Stimulated activated CD4-positive, alpha-beta T cell treated with anti-CD3 and anti-CD28 coated beads, Interleukin-12 subunit alpha, Interleukin-12 subunit beta, amount 100 ng/mL, for 24 hours (primary cell): ENCODE data around the gene LMAN2.
"Not testable (repeated sequence)": the region's sequence is repeated elsewhere in the genome, so short reads cannot be mapped to it uniquely, and the experiment has no call there.

Source experiments
- DNase-seq, 2 experiments: peaks; one replicate each; pipeline ENCODE4 v3.0.0-alpha.2; 2020; ENCODE audit warnings: low read depth in 2 of 2

Gene LMAN2

DNA sequence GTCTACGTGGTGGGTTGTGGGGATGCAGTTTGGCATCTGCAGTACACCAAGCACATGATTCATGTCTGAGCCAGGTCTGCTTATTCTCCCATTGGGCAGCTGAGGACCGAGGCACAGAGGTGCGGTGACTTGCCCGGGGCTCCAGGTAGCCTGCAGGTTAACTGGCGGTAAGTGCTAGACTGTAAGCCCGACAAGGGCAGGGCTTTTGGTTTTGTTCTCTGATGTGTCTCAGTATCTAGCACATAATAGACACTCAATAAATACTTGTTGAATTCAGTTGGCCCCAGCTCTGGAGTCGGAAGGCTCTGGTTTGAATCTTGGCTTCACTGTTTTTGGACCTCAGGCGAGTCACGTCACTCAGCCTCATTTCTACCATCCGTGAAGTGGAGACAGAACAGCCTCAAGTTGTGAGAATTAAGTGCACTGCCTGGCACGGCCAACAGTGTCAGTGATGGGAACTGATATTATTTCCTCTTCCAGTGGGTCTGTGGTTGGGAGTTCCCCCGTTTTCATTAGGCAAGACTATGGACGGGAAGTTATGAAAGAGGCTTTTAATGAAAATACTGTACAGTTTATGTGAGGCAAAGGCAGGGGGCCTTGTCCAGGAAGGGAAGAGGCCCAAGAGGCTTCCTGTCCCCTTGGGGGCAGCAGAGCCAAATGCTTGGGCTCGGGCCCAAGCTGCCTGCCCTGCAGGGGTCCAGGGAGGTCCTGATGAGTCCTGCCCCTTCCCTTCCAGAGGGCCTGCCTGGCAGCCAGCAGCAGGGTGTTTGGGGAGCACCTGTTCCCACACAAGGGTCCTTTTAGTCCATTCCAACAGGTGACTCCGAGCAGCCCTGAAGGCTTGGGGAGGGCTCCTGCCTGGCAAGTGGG is 44.6 kb downstream of the LMAN2 start:
- DNase-seq, result no peak

DNA sequence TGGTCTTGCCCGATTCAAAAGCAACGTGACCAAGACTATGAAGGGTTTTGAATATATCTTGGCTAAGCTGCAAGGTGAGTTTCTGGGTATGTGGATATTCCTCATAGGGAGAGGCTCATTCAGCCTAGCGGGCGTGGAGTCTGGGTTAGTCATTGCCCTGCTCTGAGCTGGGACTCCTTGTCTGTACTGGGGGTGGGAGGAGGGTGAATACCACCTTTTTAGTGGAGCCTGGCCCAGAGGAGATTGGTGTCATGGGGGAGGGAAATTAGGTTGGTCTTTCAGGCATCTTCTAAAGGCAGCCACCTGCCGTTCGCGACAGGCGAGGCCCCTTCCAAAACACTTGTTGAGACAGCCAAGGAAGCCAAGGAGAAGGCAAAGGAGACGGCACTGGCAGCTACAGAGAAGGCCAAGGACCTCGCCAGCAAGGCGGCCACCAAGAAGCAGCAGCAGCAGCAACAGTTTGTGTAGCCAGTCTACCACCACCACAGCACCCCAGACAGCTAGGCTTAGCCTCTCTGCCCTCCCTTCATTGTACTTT is 45.3 kb downstream of the LMAN2 start:
- DNase-seq, result not testable (repeated sequence)

DNA sequence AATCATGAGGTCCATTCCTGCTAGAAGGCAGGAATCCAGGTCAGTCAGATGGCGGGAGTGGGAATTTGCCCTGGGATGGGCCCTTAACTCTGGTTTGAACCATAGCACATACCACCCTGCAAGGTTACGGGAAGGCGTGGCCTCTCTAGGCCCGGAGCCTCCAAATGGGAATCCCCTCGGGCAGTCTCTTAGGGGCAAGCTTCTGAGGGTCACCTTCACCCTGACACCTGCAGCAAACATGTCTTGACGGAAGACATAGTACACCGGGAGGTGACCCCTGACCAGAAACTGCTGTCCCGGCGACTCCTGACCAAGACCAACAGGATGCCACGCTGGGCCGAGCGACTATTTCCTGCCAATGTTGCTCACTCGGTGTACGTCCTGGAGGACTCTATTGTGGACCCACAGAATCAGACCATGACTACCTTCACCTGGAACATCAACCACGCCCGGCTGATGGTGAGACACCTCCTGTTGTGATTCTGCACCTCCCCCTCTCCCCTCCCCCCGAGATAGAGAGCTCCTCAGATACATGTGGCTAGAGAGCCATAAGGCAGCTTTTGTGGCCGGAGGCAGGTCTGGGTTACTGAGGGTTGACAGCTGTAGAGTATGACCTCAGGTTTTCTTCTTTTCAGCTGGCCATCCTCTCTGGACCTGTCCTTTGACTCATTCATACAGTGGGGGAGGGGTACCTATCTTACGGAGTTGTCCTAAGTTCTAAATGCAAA is 46.9 kb downstream of the LMAN2 start:
- DNase-seq, result no peak

DNA sequence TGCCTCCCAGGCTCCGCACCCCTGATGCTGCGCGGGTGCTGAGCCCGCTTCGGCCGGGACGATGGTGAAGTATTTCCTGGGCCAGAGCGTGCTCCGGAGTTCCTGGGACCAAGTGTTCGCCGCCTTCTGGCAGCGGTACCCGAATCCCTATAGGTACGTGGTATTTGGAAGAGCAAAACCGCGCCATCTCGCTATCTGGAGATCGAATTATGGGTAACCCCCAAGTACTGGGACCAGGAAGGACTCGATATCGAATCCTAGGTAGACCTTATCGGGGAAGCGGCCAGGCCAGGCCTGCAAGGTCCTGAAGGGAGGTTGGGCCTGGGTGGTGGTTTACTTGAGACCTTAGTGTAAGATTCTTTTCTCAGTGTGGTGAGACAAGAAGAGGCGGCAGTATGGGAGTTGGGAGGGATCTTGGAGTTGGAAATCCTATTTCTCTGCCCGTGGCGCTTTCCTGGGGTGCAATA is 47.5 kb downstream of the LMAN2 start:
- no peak for DNase-seq

DNA sequence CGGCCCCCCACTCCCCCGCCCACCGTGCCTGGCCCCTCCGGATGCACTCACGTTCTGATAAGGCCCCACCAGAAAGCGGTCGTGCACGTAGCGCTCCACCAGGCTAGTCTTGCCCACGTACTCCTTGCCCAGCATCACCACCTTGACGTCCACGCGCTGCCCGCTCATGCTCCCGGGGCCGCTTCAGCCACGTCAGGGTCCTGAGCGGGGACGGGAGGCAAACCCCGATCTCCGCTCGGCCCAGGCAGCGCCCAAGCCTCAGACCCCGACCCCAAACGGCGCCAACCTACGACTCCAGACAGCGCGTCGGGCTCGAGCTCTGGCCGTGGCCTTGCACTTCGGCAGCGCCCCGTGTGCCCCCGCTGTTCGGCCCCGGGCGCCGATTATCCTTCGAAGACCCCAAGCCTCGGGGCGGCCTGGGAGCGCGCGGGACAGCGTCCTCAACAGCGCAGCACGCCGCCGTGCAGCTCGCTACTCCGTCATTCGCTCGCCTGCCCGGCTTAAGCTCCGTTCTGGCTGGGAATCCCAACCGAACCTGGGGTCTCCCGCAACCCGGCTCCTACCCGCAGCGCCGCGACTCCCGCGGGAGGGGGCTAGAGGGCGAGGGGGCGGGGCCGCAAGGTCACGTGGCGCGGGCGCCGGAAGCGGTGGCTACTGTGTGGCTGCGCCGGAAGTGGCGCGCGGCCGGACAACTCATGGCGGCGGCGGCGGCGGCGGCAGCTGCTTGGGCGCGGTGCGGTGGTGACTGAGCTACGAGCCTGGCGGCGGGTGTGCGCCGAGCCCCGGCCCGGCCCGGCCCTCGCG is 48.1 kb downstream of the LMAN2 start, which contains the start of the genes PRELID1 and RAB24:
PRELID1 (plus strand) TSS at position 679 of the 804 bp plus-strand sequence. CDS start 187 bp downstream, outside the sequence.
RAB24 (minus strand) TSS at position 599 of the 804 bp plus-strand sequence; CDS start at position 168, 431 bp downstream.
- peak; percentile 76 to 85 for DNase-seq

DNA sequence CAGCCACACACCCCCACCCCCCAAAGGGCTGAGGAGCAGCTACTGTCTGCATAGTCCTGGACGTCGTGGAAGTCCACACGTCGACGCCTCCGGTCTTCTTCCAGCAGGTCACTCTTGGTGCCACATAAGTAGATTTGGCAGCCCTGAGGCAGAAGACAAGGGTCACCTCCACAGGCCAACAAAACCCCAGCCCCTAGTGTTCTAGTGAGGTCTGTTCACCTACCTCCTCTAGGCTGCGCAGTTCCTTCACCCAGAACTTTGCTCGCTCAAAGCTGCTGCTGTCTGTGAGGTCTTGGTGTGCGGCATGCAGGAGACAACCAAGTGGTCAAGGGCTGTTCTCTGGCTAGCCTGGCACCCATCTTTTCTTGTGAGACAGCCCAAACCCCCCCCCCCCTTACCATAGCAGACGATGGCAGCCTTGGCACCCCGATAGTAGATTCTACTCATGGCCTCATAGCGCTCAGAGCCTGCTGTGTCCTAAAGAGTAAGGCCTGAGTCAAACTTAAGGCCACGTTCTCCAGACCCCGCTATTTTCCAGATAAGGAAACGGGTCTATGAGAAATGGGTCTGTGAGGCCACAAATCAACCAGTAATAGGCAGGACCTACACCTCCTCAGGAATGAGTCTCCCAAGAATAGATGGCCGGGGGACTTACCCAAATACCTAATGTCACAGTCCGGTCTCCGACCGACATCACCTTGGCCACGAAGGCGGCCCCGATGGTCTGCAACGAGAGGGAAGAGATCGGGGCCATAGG is 48.9 kb downstream of the LMAN2 start:
- no peak for DNase-seq

DNA sequence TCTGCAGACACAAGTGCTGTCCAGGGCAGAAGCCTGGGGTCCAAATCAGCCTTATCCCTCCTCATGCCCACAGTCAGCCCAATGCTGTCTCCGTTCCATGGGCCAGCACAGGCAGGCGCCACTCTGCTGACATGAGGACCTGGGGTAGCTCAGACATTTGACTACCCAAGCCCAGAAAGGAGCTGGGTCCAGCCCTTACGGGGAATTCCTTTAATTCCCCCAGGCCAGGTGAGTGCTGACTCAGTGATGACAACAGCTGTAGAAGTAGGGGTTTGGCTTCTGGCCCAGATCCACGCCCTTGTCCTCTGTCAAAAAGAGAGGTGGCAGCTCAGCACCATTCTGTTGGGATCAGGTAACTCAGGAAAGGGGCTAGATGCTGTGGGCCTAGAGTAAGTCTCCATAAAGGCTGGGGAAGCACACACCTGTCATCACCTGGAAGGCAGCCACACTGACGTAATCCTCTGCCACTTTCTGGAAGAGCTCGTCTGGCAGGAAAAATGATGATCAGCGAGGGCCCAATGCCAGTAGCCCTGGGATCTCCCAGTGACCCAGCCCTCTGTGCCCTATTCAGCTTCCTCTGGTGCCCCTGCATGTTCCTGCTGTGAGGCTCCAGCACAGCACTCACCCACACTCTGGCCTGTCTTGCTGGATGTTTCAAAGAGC is 49.8 kb downstream of the LMAN2 start:
- no peak for DNase-seq

DNA sequence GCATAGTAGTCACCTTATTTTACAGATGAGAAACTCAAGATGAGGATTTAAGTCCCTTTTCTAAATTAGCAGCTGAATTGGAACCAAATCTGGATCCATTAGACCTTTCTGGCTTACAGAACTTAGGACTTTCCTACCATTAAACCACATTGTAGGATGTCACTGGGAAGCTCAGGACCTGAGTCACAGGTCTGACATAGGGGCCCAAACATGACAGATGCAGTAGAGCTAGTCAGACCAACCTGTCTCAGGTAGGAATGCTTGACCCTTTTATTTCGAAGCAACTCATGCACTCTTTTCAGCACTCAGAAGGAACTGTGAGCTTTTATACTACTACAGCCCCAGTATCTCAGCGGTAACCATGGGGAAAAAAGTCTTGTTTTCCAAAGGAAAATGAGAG is 50.5 kb downstream of the LMAN2 start:
- DNase-seq, result no peak

DNA sequence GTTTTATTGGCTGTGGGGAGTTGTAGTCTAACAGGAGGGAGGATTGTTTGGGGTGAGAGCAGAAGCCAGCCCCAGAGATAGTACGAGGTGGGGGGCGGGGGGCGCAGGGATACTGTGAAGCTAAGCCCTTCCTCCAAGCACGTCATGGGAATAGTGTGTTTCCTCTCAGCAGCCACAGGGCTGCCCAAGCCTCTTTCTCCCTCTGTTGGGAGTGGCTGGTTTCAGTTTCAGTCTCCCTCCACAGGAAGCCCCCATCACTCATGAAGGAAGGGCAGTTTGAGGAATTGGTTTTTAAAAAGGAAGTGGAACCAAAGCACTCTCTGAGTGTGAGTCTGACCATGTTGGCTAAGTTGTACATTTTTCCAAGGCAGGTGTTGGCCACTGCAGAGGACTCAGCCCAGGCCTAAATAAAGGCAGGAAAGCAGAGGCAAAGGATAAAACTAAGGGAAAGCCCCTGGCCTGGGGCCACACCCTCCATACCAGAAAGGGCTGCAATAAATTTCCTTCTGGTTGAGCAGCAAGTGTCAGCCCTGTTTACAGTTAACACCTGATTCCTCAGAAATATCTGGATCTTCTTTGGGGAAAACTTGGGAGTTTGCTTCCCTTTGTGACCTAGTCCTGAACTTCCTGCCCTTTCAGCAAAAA is 51.1 kb downstream of the LMAN2 start:
- DNase-seq, result no peak

DNA sequence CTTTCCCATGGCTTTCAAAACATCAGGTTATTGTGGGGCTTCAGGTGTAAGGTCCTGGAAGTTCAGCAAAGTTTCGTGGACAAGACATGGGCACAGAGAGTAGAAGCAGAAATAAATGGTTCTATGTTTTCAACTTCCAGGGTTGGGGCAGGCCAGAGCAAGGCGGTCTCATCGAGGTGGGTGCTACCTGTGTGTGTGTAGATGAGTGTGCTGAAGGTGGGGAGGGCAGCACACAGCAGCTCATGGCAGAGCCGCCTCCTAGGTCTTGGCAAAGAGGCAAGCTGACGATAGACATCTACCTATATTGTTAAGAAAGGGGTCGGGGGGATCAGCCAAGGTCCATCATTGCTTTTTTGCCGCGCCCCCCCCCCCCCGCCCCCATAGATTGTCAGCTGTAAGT is 51.8 kb downstream of the LMAN2 start:
- no peak for DNase-seq

DNA sequence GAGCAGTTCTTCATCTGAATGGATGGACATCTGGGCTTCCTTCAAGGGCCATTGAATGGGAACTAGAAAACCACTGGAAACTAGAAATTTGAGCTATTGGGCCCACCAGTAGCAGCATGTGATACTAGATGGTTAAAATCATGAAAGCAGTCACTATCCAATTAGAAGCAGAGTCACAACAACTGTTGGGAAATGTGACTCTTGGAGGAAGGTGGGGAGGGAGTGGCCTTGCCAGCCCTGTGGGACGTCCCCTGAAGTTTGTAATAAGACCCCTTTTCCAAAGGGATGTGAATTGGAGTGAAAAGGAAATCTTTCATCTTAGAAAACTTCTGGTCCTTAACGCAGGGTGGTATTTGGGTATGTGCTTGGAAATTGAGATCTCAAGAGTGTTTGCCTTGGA is 53.5 kb downstream of the LMAN2 start:
- no peak for DNase-seq

DNA sequence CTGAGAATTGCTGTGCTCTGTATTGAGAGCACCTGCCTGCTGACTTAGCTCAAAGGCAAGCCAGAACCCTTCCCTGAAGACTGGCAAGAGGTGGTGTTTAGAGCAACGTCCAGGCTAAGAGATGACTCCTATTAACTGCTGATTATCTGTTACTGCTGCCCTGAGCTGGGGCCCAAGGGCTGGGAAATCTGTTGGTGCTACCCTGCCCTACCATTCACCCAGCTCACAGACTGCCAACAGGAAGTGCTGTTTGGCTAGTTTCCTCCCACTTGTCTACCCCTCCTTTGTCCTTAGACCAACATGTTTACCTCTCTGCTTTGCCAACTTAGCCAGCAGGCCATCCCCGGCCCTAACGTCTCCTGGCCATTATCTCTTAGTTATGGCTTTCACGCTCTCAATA is 54.9 kb downstream of the LMAN2 start:
- DNase-seq, result no peak

DNA sequence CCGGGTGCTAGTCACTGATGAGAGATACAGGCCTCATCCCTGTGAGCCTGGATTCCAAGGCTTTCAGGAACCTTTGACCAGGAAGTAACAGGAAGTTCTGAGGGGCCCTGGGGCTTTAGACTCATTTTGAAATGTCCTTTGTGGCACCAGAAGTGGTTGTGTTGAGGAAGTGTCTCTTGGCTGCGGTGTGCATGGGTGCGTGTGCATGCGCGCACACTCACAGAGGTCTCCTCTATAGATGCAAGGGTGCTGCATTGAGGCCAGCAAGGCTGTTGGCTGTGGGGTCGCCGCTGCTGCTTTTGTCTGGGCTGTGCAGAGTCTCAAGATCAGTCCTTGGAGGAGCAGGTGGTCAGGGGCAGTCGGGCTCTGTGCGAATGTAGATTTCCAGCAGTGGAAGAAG is 55.5 kb downstream of the LMAN2 start:
- DNase-seq, result no peak

DNA sequence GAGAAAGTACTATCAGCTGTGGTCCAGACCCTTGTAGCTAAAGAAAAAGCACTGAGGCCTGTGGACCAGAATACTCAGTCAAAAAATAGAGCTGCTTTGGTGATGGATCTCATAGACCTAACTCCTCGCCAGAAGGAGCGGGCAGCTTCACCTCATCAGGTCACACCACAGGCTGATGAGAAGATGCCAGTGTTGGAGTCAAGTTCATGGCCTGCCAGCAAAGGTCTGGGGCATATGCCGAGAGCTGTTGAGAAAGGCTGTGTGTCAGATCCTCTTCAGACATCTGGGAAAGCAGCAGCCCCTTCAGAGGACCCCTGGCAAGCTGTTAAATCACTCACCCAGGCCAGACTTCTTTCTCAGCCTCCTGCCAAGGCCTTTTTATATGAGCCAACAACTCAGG is 56.8 kb downstream of the LMAN2 start:
- no peak for DNase-seq

DNA sequence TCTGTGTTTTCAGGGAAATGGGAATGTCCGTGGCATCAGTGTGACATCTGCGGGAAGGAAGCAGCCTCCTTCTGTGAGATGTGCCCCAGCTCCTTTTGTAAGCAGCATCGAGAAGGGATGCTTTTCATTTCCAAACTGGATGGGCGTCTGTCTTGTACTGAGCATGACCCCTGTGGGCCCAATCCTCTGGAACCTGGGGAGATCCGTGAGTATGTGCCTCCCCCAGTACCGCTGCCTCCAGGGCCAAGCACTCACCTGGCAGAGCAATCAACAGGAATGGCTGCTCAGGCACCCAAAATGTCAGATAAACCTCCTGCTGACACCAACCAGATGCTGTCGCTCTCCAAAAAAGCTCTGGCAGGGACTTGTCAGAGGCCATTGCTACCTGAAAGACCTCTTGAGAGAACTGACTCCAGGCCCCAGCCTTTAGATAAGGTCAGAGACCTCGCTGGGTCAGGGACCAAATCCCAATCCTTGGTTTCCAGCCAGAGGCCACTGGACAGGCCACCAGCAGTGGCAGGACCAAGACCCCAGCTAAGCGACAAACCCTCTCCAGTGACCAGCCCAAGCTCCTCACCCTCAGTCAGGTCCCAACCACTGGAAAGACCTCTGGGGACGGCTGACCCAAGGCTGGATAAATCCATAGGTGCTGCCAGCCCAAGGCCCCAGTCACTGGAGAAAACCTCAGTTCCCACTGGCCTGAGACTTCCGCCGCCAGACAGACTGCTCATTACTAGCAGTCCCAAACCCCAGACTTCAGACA is 57.5 kb downstream of the LMAN2 start:
- DNase-seq, result no peak

DNA sequence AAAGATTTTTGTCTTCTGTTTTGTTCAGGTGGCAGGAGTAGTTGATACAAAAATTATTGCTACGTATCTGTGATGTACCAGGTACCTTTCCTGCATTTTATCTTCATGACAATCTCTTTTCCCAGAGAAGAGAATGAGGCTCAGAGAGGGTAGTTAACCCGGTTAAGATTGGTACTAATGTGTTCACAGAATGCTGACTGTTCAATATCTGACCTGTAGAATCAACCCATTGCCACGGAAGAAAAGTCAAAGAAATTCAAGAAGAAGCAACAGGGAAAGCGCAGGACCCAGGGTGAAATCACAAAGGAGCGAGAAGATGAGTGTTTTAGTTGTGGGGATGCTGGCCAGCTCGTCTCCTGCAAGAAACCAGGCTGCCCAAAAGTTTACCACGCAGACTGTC is 59.7 kb downstream of the LMAN2 start:
- no peak for DNase-seq

DNA sequence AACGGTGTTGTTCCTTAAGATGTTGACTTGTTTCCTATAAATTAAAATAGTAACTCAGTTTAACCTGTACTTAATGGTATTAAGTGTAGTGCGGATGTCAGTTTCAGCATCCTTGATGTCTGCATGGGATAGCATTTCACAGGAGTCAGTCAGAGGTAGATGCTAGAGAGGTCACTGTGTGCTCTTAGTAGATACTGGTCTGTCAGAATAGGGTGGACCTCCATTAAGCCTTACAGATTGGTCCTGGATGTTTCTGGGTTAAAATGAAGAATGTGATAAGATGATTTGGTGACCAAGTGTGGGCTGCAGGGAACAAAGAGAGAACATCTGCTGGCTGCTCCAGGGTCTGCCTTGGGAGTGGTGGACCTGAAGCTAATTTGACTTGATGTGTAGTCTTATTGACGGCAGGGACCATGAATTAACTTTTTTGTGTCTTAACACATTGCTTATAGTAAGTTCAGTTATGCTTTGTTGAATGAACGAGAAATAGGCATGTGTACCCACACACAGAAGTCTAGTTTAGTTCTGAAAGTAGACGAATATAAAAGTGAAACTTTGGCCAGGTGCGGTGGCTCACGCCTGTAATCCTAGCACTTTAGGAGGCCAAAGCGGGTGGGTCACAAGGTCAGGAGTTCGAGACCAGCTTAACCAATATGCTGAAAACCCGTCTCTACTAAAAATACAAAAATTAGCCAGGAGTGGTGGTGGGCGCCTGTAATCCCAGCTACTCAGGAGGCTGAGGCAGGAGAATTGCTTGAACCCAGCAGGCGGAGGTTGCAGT is 60.5 kb downstream of the LMAN2 start:
- no peak for DNase-seq

DNA sequence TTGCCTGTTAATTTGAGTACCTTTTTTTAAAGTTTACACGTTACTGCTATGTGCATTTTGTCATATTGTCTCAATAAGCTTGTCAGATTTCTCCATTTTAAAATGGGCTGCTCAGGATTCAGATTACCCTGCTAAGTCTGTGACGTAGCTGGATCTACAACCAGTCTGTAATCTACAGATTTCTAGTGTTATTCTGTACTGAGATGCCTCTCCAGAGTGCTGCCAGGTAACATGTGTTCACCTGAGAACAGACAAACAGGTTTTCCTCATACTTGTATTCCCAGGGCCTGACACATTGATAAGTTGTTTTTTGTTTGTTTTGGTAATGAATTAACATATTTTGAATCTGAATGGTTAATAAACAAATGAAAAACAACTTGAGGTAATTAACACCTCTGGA is 63.3 kb downstream of the LMAN2 start:
- no peak for DNase-seq
